GM12878 (cell line): ENCODE measurements around the gene ARHGAP45. TPM values are rescaled to one million over a fixed set of nuclear protein-coding genes. Genes with fewer than 3 reads are reported as not detected.

Source experiments
- ATAC-seq: fragments of 200-7000 bp; cut with Tn5 transposase; 3 replicates; pipeline ENCODE4 v1.9.1; 2020; ENCODE audit warnings: mild to moderate bottlenecking, moderate library complexity
- BruUV-seq: library from RNA; stranded (reverse); fragments of 400-500 nt; replicated peaks from 2 replicates; lab custom pipeline; 2021; lab: Mats Ljungman, UMichigan
- CTCF ChIA-PET: fragments of 300-600 bp; sonication (Branson Sonifier 250); formaldehyde crosslinking; extraction: SDS; loops from one replicate; lab custom pipeline; 2021; ENCODE audit warnings: inconsistent platforms; lab: Yijun Ruan, JAX
- POLR2A ChIA-PET: fragments of 350-600 bp; formaldehyde crosslinking; extraction: SDS; loops from one replicate; lab custom pipeline; 2021; ENCODE audit warnings: inconsistent platforms; lab: Charles Lee
- RAD21 ChIA-PET: fragments of 300-600 bp; sonication (Branson Sonifier 250); formaldehyde crosslinking; loops from one replicate; lab custom pipeline; 2023; ENCODE audit warnings: antibody characterized with exemption; ENCODE audit not compliant: unreplicated experiment; lab: Charles Lee
- SMC1A ChIA-PET: fragments of 300-600 bp; sonication (Branson Sonifier 250); formaldehyde crosslinking; loops from one replicate; lab custom pipeline; 2023; ENCODE audit not compliant: unreplicated experiment, uncharacterized antibody; lab: Charles Lee
- DNase-seq: peaks from one replicate; pipeline ENCODE4 v3.0.0-alpha.2; 2011; ENCODE audit warnings: low read depth, low spot score
- FAIRE-seq: peaks from 3 replicates; lab custom pipeline; 2011; peaks lifted over from hg19 to GRCh38; lab: Jason Lieb, UNC
- H2AFZ ChIP-seq: 2 replicates; pipeline ENCODE4 v1.6.0; 2011; ENCODE audit warnings: low read depth, low read length, control low read depth; ENCODE audit not compliant: control insufficient read depth
- H3K27ac ChIP-seq: 2 replicates; pipeline ENCODE4 v1.5.1; 2011; ENCODE audit warnings: control low read depth; ENCODE audit not compliant: control insufficient read depth, insufficient read depth
- H3K27me3 ChIP-seq, 2 experiments: replicated peaks in 1 of 2; 2 replicates each; pipeline versions ENCODE4 v1.6.0 to v1.6.1; 2011; ENCODE audit warnings: low read length in 1 of 2; ENCODE audit not compliant: control insufficient read depth in 2 of 2, insufficient read depth in 2 of 2
- H3K36me3 ChIP-seq, 2 experiments: 2 replicates each; pipeline ENCODE4 v1.5.1; 2011; ENCODE audit warnings: low read length in 1 of 2; ENCODE audit not compliant: control insufficient read depth in 2 of 2, insufficient read depth in 2 of 2
- H3K4me1 ChIP-seq: 2 replicates; pipeline ENCODE4 v1.6.1; 2011; ENCODE audit warnings: mild to moderate bottlenecking, low read length, moderate library complexity, mixed read lengths; ENCODE audit not compliant: control insufficient read depth, insufficient read depth
- H3K4me2 ChIP-seq: 2 replicates; pipeline ENCODE4 v1.6.0; 2011; ENCODE audit warnings: control low read depth; ENCODE audit not compliant: control insufficient read depth, insufficient read depth
- H3K4me3 ChIP-seq: fragments of 200-600 bp; sonication (generic); 2 replicates; pipeline ENCODE4 v1.5.1; 2016
- H3K79me2 ChIP-seq: 2 replicates; pipeline ENCODE4 v1.6.0; 2011; ENCODE audit warnings: low read length; ENCODE audit not compliant: control insufficient read depth, insufficient read depth
- H3K9ac ChIP-seq: 2 replicates; pipeline ENCODE4 v1.8.0; 2011; ENCODE audit warnings: low read length, control low read depth, mixed read lengths; ENCODE audit not compliant: control insufficient read depth, insufficient read depth
- H3K9me3 ChIP-seq: replicated peaks from 3 replicates; pipeline ENCODE4 v1.5.1; 2011; ENCODE audit warnings: mild to moderate bottlenecking, low read length; ENCODE audit not compliant: control insufficient read depth, insufficient read depth
- H4K20me1 ChIP-seq: 2 replicates; pipeline ENCODE4 v1.6.0; 2011; ENCODE audit not compliant: control insufficient read depth, insufficient read depth
- CBX3 ChIP-seq: fragments of 200-600 bp; sonication (generic); IDR thresholded peaks from 2 replicates; pipeline ENCODE4 v1.6.1; 2016; ENCODE audit warnings: low read depth, borderline replicate concordance
- CBX5 ChIP-seq: sonication (generic); IDR thresholded peaks from 2 replicates; pipeline ENCODE4 v1.6.1; 2016; ENCODE audit warnings: low read depth, moderate library complexity, mild to moderate bottlenecking, inconsistent platforms
- CHD4 ChIP-seq: fragments of 200-600 bp; sonication (generic); IDR thresholded peaks from 2 replicates; pipeline ENCODE4 v1.6.1; 2016; ENCODE audit warnings: mild to moderate bottlenecking
- CREM ChIP-seq: IDR thresholded peaks from 2 replicates; pipeline ENCODE4 v1.6.1; 2014; ENCODE audit warnings: antibody characterized with exemption, low read depth
- GATAD2B ChIP-seq: fragments of 450-650 bp; conservative IDR thresholded peaks from 2 replicates; pipeline ENCODE4 v1.6.1; 2017; ENCODE audit warnings: low read depth, mild to moderate bottlenecking, moderate library complexity
- HCFC1 ChIP-seq: fragments of 150-350 bp; IDR thresholded peaks from 2 replicates; pipeline ENCODE4 v1.6.1; 2014; ENCODE audit warnings: low read length
- KDM1A ChIP-seq: fragments of 200-600 bp; sonication (generic); IDR thresholded peaks from 2 replicates; pipeline ENCODE4 v1.6.1; 2016; ENCODE audit warnings: borderline replicate concordance
- PKNOX1 ChIP-seq: fragments of 450-650 bp; IDR thresholded peaks from 2 replicates; pipeline ENCODE4 v1.6.1; 2016; ENCODE audit warnings: mild to moderate bottlenecking
- RELB ChIP-seq: fragments of 450-650 bp; IDR thresholded peaks from 2 replicates; pipeline ENCODE4 v1.6.1; 2017; ENCODE audit warnings: low read depth, mild to moderate bottlenecking, moderate library complexity
- RFX5 ChIP-seq: IDR thresholded peaks from 2 replicates; pipeline ENCODE4 v1.6.1; 2011; ENCODE audit warnings: low read depth, low read length, improper control_type of control experiment
- SIN3A ChIP-seq: IDR thresholded peaks from 2 replicates; pipeline ENCODE4 v1.6.1; 2012; ENCODE audit warnings: low read depth, low read length, improper control_type of control experiment
- SMARCA5 ChIP-seq: fragments of 450-650 bp; IDR thresholded peaks from 2 replicates; pipeline ENCODE4 v1.6.1; 2017; ENCODE audit warnings: mild to moderate bottlenecking
- SMC3 ChIP-seq: IDR thresholded peaks from 2 replicates; pipeline ENCODE4 v1.6.1; 2011; ENCODE audit warnings: low read length, improper control_type of control experiment, borderline replicate concordance
- ZBED1 ChIP-seq: IDR thresholded peaks from 2 replicates; pipeline ENCODE4 v1.6.1; 2016; ENCODE audit warnings: borderline replicate concordance
- ZNF592 ChIP-seq: fragments of 450-650 bp; IDR thresholded peaks from 2 replicates; pipeline ENCODE4 v1.6.1; 2017; ENCODE audit warnings: mild to moderate bottlenecking, moderate library complexity
- ZNF687 ChIP-seq: fragments of 450-650 bp; IDR thresholded peaks from 2 replicates; pipeline ENCODE4 v1.6.1; 2017; ENCODE audit warnings: mild to moderate bottlenecking, moderate library complexity
- WGBS: methylation state at CpG from one replicate; pipeline ENCODE4 v1.1.6; 2016; ENCODE audit warnings: low lambda C conversion rate; ENCODE audit not compliant: insufficient replicate concordance, insufficient coverage; ENCODE audit errors: missing lambda C conversion rate; 5-methylcytosine and 5-hydroxymethylcytosine counted together
- in situ Hi-C: fragments of 300-500 bp; cut with MboI; formaldehyde crosslinking; loops from 9 replicates; pipeline ENCODE4 v1.14.3; 2018; ENCODE audit warnings: mixed read lengths
- intact Hi-C: fragments of 100-400 bp; cut with micrococcal nuclease; formaldehyde crosslinking; loops from one replicate; pipeline ENCODE4 v1.14.2; 2022; ENCODE audit not compliant: unreplicated experiment
- polyA plus RNA-seq, 11 experiments: library from polyadenylated mRNA; depleted of rRNA in 4 of 11; unstranded in 6 of 11; stranded (reverse) in 5 of 11; fragments of >200 nt; fragmentation: Nextera tagmentation in 4 of 11; fragmentation: Illumina TruSeq in 1 of 11; extraction: Ambion mirVana in 4 of 11; extraction: Trizol in 1 of 11; gene quantifications; 1 replicate in 1 of 11; 2 replicates in 10 of 11; pipeline versions ENCODE4 v1.2.1 to v1.2.3, GENCODE V29; 2011 to 2016; ENCODE audit warnings: inconsistent platforms in 2 of 11, missing spikeins in 2 of 11, low read depth in 1 of 11
- total RNA-seq, 4 experiments: library from RNA; depleted of rRNA in 3 of 4; stranded (reverse); fragments of >200 nt in 3 of 4; fragmentation: Illumina TruSeq in 1 of 4; extraction: Trizol in 1 of 4; gene quantifications; 2 replicates each; pipeline versions ENCODE4 v1.2.1 to v1.2.3, GENCODE V29; 2013 to 2021

ARHGAP45 gene
- total and polyA plus RNA-seq, 10 of the 15 experiments (the other 5 are each of a cell fraction or from before 2014, with no cell fraction given): 1.4 to 151 (median 59.9) TPM

GRCh38 chr19:1051791-1052190 lies 15.2 kb upstream of the ARHGAP45 start:
- ChIA-PET POLR2A (no interaction called here), RAD21 (no interaction called here)
- FAIRE-seq: no peak
- TF ChIP-seq RELB (no peak), CHD4 (no peak), RFX5 (no peak), ZNF687 (no peak), ZNF592 (no peak), KDM1A (no peak), PKNOX1 (no peak), SMC3 (no peak), SIN3A (no peak), CBX5 (no peak), ZBED1 (no peak), HCFC1 (no peak), CREM (no peak), CBX3 (no peak), SMARCA5 (no peak), GATAD2B (no peak)

More at GRCh38 chr19:1051791-1052190, 15.2 kb upstream of the ARHGAP45 start:
- H3K4me3 ChIP-seq: no peak overlapping the region
- no peaks in the 10 kb centered on the region for H3K27me3 ChIP-seq
- ChIA-PET CTCF (no interaction called here), SMC1A (no interaction called here)
- no peak overlapping the region for H2AFZ ChIP-seq
- H3K4me2 ChIP-seq: no peak overlapping the region
- no peaks in the 10 kb centered on the region for H3K9me3 ChIP-seq
- H4K20me1 ChIP-seq: no peaks in the 10 kb centered on the region
- no peaks in the 10 kb centered on the region for H3K4me1 ChIP-seq
- H3K36me3 ChIP-seq: peaks cover 0 to 1% of the 10 kb centered on the region in 2 experiments; a peak in 2 of 4 replicates
- no TSS peak for BruUV-seq
- ATAC-seq (no peak), DNase-seq (no peak)
- no peaks in the 10 kb centered on the region for H3K79me2 ChIP-seq
- intact Hi-C loops (no loop called here), in situ Hi-C loops (no loop called here)
- H3K27ac ChIP-seq: no peak overlapping the region
- no peak overlapping the region for H3K9ac ChIP-seq
- 79% methylated on average over 17 of the region's 17 CpGs for WGBS
